Panc1 (cell line): ENCODE data around the gene LIN28A. TPM values are rescaled to one million over a fixed set of nuclear protein-coding genes. Genes with fewer than 3 reads are reported as not detected.

Experiments used
- ATAC-seq: fragments of 200-7000 bp; cut with Tn5 transposase; 2 replicates; pipeline ENCODE4 v1.9.1; 2020; ENCODE audit warnings: mild to moderate bottlenecking, moderate library complexity
- BruUV-seq: library from RNA; stranded (reverse); fragments of 400-500 nt; replicated peaks from 2 replicates; lab custom pipeline; 2021; lab: Mats Ljungman, UMichigan
- CTCF ChIA-PET: fragments of 300-600 bp; sonication (Branson Sonifier 250); formaldehyde crosslinking; loops from one replicate; lab custom pipeline; 2022; ENCODE audit warnings: antibody characterized with exemption; lab: Charles Lee
- POLR2A ChIA-PET: fragments of 300-600 bp; sonication (Branson Sonifier 250); formaldehyde crosslinking; loops from one replicate; lab custom pipeline; 2022; ENCODE audit warnings: antibody characterized with exemption; lab: Charles Lee
- DNase-seq: peaks from one replicate; pipeline ENCODE4 v3.0.0-alpha.2; 2010; ENCODE audit warnings: low read depth, low spot score
- H3K27ac ChIP-seq: 2 replicates; pipeline ENCODE4 v1.5.1; 2011; ENCODE audit warnings: mild to moderate bottlenecking, low read length, inconsistent platforms
- H3K27me3 ChIP-seq: fragments of 200-500 bp; sonication (Bioruptor generic); 2 replicates; pipeline ENCODE4 v1.6.0; 2014; ENCODE audit warnings: low read length, inconsistent platforms; ENCODE audit not compliant: control insufficient read depth, insufficient read depth
- H3K36me3 ChIP-seq: fragments of 200-500 bp; sonication (Bioruptor generic); 2 replicates; pipeline ENCODE4 v1.5.1; 2014; ENCODE audit warnings: inconsistent platforms, mild to moderate bottlenecking, low read length, moderate library complexity; ENCODE audit not compliant: control insufficient read depth, insufficient read depth
- H3K4me1 ChIP-seq: 2 replicates; pipeline ENCODE4 v1.5.1; 2011; ENCODE audit warnings: inconsistent platforms, mild to moderate bottlenecking, low read length, moderate library complexity; ENCODE audit not compliant: control insufficient read depth, insufficient read depth
- H3K4me3 ChIP-seq, 2 experiments: 2 replicates each; pipeline ENCODE4 v1.5.1; 2011 to 2012; ENCODE audit warnings: low read depth in 2 of 2, low read length in 2 of 2, mild to moderate bottlenecking in 2 of 2, inconsistent platforms in 1 of 2, moderate library complexity in 1 of 2
- H3K9me3 ChIP-seq: fragments of 200-500 bp; sonication (Bioruptor generic); 2 replicates; pipeline ENCODE4 v1.5.1; 2014; ENCODE audit warnings: low read depth, mild to moderate bottlenecking, inconsistent platforms, low read length, moderate library complexity; ENCODE audit not compliant: control insufficient read depth, insufficient read depth
- POLR2AphosphoS5 ChIP-seq: IDR thresholded peaks from 2 replicates; pipeline ENCODE4 v1.6.1; 2012; ENCODE audit warnings: mild to moderate bottlenecking, low read depth, low read length, moderate library complexity
- SIN3A ChIP-seq: IDR thresholded peaks from 2 replicates; pipeline ENCODE4 v1.6.1; 2012; ENCODE audit warnings: low read depth, mild to moderate bottlenecking, low read length, moderate library complexity, borderline replicate concordance; ENCODE audit not compliant: insufficient read depth
- TCF7L2 ChIP-seq: IDR thresholded peaks from 2 replicates; pipeline ENCODE4 v1.6.1; 2011; ENCODE audit warnings: mild to moderate bottlenecking, low read depth, low read length, inconsistent platforms
- in situ Hi-C: cut with HindIII; loops from 2 replicates; pipeline ENCODE4 v1.10.0; 2016; ENCODE audit warnings: low sequenced_read_pairs, low pct_unique_long_range_greater_than_20kb
- intact Hi-C: fragments of 100-400 bp; cut with micrococcal nuclease; formaldehyde crosslinking; loops from one replicate; pipeline ENCODE4 v1.10.0; 2022; ENCODE audit not compliant: unreplicated experiment
- total RNA-seq: library from RNA; stranded (reverse); gene quantifications from one replicate; pipeline ENCODE4 v1.2.1, GENCODE V29; 2021; ENCODE audit not compliant: unreplicated experiment
- TF ChIP-seq, protein P1 (sequence below), 2 experiments: IDR thresholded peaks; 2 replicates each; pipeline ENCODE4 v1.6.1; 2011 to 2012; ENCODE audit warnings: low read depth in 2 of 2, control low read depth in 1 of 2, low read length in 1 of 2, mild to moderate bottlenecking in 1 of 2, moderate library complexity in 1 of 2; ENCODE audit not compliant: insufficient read depth in 1 of 2
- TF ChIP-seq, protein P2 (sequence below): fragments of 450-650 bp; IDR thresholded peaks from 2 replicates; pipeline ENCODE4 v1.5.1; 2017; ENCODE audit warnings: mild to moderate bottlenecking

The LIN28A gene
- total RNA-seq, 1 experiment from 2014 or later, result 0.64 TPM

- intact Hi-C loops, result no loop called here
- H3K4me1 ChIP-seq, result peaks cover 4% of the 10 kb centered on the region; the same call in 1 of the 2 replicates
- DNase-seq (no peak), ATAC-seq (no peak)
- H3K27me3 ChIP-seq, result no peaks in the 10 kb centered on the region
- TF ChIP-seq, protein P1, sequence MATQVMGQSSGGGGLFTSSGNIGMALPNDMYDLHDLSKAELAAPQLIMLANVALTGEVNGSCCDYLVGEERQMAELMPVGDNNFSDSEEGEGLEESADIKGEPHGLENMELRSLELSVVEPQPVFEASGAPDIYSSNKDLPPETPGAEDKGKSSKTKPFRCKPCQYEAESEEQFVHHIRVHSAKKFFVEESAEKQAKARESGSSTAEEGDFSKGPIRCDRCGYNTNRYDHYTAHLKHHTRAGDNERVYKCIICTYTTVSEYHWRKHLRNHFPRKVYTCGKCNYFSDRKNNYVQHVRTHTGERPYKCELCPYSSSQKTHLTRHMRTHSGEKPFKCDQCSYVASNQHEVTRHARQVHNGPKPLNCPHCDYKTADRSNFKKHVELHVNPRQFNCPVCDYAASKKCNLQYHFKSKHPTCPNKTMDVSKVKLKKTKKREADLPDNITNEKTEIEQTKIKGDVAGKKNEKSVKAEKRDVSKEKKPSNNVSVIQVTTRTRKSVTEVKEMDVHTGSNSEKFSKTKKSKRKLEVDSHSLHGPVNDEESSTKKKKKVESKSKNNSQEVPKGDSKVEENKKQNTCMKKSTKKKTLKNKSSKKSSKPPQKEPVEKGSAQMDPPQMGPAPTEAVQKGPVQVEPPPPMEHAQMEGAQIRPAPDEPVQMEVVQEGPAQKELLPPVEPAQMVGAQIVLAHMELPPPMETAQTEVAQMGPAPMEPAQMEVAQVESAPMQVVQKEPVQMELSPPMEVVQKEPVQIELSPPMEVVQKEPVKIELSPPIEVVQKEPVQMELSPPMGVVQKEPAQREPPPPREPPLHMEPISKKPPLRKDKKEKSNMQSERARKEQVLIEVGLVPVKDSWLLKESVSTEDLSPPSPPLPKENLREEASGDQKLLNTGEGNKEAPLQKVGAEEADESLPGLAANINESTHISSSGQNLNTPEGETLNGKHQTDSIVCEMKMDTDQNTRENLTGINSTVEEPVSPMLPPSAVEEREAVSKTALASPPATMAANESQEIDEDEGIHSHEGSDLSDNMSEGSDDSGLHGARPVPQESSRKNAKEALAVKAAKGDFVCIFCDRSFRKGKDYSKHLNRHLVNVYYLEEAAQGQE (IDR thresholded peaks at IDR 0.05; ENCODE audit: insufficient read depth in 1 of 2, low read depth in 2 of 2, low read length in 1 of 2), result no peak
- TF ChIP-seq TCF7L2, result no peak
- TF ChIP-seq SIN3A, result no peak
- TF ChIP-seq, protein P2, sequence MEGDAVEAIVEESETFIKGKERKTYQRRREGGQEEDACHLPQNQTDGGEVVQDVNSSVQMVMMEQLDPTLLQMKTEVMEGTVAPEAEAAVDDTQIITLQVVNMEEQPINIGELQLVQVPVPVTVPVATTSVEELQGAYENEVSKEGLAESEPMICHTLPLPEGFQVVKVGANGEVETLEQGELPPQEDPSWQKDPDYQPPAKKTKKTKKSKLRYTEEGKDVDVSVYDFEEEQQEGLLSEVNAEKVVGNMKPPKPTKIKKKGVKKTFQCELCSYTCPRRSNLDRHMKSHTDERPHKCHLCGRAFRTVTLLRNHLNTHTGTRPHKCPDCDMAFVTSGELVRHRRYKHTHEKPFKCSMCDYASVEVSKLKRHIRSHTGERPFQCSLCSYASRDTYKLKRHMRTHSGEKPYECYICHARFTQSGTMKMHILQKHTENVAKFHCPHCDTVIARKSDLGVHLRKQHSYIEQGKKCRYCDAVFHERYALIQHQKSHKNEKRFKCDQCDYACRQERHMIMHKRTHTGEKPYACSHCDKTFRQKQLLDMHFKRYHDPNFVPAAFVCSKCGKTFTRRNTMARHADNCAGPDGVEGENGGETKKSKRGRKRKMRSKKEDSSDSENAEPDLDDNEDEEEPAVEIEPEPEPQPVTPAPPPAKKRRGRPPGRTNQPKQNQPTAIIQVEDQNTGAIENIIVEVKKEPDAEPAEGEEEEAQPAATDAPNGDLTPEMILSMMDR, result no peak
- TF ChIP-seq POLR2AphosphoS5, result no peak
- CTCF ChIA-PET, result interaction anchor here (0.6 to 1.8 kb wide), 3 partner anchors 43 to 395 kb away, joined by 3 to 8 read pairs (median 3); no protein-coding TSS in a partner anchor
- no peaks in the 10 kb centered on the region for H3K9me3 ChIP-seq
- no TSS peak for BruUV-seq
- in situ Hi-C loops, result no loop called here
- POLR2A ChIA-PET, result no interaction called here
- H3K4me3 ChIP-seq, result no peak overlapping the region
- H3K36me3 ChIP-seq, result no peaks in the 10 kb centered on the region
- H3K27ac ChIP-seq, result no peak overlapping the region
These were observed 45.7 kb upstream of the LIN28A start for GRCh38 chr1:26364956-26365355.

- Histone ChIP-seq H3K27ac (no peak overlapping the region), H3K4me3 (no peak overlapping the region), H3K27me3 (no peaks in the 10 kb centered on the region), H3K4me1 (peaks cover 4% of the 10 kb centered on the region; the same call in 1 of the 2 replicates), H3K9me3 (no peaks in the 10 kb centered on the region), H3K36me3 (no peaks in the 10 kb centered on the region)
- DNase-seq, result no peak
- ChIA-PET CTCF (no interaction called here), POLR2A (no interaction called here)
- BruUV-seq, result no TSS peak
- no peak for ATAC-seq
- intact Hi-C loops (no loop called here), in situ Hi-C loops (no loop called here)
- no peak for TF ChIP-seq POLR2AphosphoS5
- no peak for TF ChIP-seq TCF7L2
- TF ChIP-seq SIN3A, result no peak
- TF ChIP-seq, protein P2, result no peak
- TF ChIP-seq, protein P1 (IDR thresholded peaks at IDR 0.05; ENCODE audit: insufficient read depth in 1 of 2, low read depth in 2 of 2, low read length in 1 of 2), result no peak
These were observed 43.2 kb upstream of the LIN28A start for GRCh38 chr1:26367441-26367840.
